ENCODE results near the gene ZNF502. TPM values are rescaled to one million over a fixed set of nuclear protein-coding genes. Genes with fewer than 3 reads are reported as not detected.
A peak's percentile ranks its signal among the peaks of the same experiment; 100 is the strongest.
"Not testable (repeated sequence)": the region's sequence is repeated elsewhere in the genome, so short reads cannot be mapped to it uniquely, and the experiment has no call there.

Gene ZNF502
- total RNA-seq, result 1 to 10 TPM; 2.8 to 7.4 (median 4.6) TPM

DNA sequence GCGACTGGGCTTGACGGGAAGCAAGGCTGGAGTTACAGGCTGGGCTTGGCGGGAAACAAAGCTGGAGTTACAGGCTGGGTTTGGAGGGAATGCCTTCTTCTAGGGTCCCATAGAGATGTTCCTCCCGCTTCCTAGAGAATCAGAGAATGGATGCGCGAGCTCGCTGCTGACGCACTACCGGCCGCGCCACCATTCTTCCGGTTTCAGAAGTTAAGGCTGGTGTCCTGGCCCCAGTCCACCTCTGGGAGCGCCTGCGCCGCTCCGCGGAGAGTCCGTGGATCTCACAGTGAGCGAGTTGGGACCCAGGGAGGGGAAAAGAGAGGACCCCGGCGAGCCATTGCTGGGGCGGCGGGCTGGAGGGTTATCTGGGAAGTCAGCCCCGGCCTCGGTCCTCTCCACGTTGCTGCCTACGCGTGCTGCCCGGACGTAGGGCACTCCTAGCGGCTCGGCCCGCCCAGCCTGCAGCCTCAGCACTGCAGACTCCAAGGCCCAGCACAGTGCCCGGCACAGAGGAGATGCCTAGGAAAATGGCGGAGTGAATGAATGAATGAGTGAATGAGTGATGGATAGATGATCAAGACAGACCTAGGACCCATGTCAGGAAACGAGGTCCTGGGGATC is at the start of gene ZNF502:
Gene ZNF502, plus strand, starts transcription at position 206 of the 621 bp plus-strand sequence. CDS start 7,602 bp downstream, outside the sequence.
- intact Hi-C loops (cut with DNase I; ENCODE audit: low total_unique reads), result no loop called here

DNA sequence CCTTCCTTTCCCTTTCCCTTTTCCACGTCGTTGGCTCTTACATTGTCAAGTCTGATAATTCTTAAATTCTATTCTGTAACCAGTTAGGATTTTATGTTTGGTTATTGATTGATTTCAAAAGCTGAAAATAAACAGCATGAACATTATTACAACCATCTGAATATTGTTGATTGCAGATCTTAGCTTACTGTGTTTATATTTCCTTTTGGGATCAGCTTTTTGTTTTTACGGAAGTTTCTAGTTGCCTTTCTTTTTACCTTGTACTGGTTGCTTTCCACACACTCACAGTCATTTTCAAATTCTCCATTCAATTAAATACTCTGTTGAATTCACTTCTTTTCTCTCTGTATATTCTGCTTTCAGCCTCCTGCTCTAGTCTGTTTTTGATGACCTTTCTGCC is 47.3 kb upstream of the ZNF502 start:
- no peak for TF ChIP-seq POLR2A (IDR thresholded peaks at IDR 0.05)
- TF ChIP-seq, protein P1, sequence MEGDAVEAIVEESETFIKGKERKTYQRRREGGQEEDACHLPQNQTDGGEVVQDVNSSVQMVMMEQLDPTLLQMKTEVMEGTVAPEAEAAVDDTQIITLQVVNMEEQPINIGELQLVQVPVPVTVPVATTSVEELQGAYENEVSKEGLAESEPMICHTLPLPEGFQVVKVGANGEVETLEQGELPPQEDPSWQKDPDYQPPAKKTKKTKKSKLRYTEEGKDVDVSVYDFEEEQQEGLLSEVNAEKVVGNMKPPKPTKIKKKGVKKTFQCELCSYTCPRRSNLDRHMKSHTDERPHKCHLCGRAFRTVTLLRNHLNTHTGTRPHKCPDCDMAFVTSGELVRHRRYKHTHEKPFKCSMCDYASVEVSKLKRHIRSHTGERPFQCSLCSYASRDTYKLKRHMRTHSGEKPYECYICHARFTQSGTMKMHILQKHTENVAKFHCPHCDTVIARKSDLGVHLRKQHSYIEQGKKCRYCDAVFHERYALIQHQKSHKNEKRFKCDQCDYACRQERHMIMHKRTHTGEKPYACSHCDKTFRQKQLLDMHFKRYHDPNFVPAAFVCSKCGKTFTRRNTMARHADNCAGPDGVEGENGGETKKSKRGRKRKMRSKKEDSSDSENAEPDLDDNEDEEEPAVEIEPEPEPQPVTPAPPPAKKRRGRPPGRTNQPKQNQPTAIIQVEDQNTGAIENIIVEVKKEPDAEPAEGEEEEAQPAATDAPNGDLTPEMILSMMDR (IDR thresholded peaks at IDR 0.05), result no peak
- H3K4me3 ChIP-seq (ENCODE audit: low read depth, poor library complexity, severe bottlenecking), result no peak overlapping the region
- intact Hi-C loops (cut with DNase I; ENCODE audit: low total_unique reads), result no loop called here
- whole genome bisulfite sequencing, 2 donors, result 92 to 96% methylated on average over 3 of the region's 3 CpGs
- no peak for DNase-seq (ENCODE audit: low spot score in 2 of 2)

More for the DNA sequence above, at the start of gene ZNF502:
- 1 to 3% methylated on average over 32 of the region's 36 CpGs for WGBS, 2 donors
- peak within 1 kb of the TSS; percentile 74 for H3K4me3 ChIP-seq (ENCODE audit: low read depth, poor library complexity, severe bottlenecking)
- peak; percentile 80 to 96 for DNase-seq (ENCODE audit: low spot score in 2 of 2)
- TF ChIP-seq, protein P1 (IDR thresholded peaks at IDR 0.05), result no peak
- TF ChIP-seq POLR2A (IDR thresholded peaks at IDR 0.05), result no peak

DNA sequence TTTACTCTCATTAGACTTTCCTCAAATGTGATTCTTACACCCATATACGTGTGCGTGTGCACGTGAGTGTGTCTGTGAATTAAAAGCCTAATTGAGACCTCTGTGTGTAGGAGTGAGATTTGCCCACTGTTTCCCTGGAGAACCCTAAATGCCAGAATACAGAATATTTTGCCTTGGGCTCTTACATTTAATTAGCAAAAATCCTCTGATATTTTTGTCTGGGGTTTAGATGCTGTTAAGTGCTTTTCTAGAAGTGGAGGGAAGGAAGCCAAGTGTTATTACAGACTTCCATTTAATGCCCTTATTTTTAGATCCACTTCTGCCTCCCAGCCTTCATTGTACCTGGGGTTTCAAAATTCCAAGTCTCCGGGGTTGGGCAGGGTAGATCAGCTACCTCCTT is 46.1 kb upstream of the ZNF502 start:
- WGBS, 2 donors, result 86 to 90% methylated on average over 4 of the region's 4 CpGs
- no peak for TF ChIP-seq POLR2A (IDR thresholded peaks at IDR 0.05)
- TF ChIP-seq, protein P1 (IDR thresholded peaks at IDR 0.05), result no peak
- intact Hi-C loops (cut with DNase I; ENCODE audit: low total_unique reads), result no loop called here
- no peak for DNase-seq (ENCODE audit: low spot score in 2 of 2)
- no peak overlapping the region for H3K4me3 ChIP-seq (ENCODE audit: low read depth, poor library complexity, severe bottlenecking)

DNA sequence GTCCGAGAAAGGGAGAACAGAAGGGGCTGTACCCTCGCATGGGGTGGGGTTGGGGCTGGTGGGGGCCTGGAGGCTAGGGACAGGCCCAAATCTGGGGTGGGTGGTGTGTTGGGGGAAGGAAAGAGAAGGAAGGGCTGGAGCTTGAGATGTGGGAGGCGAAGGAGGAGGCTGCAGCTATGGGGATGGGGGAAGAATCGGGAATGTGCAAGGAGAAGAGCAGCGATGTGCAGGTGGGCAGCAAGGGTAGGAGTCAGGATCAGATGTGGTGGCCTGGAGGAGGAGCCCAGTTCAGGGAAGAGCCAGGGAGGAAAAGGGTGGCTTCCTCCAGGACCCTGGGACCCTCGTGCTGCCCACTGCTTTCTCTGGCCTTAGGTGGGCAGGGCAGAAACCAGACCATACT is 42.7 kb upstream of the ZNF502 start:
- intact Hi-C loops (cut with DNase I; ENCODE audit: low total_unique reads), result no loop called here
- TF ChIP-seq POLR2A (IDR thresholded peaks at IDR 0.05), result no peak
- TF ChIP-seq, protein P1 (IDR thresholded peaks at IDR 0.05), result no peak
- WGBS, 2 donors, result 85 to 91% methylated on average over 6 of the region's 6 CpGs
- no peak overlapping the region for H3K4me3 ChIP-seq (ENCODE audit: low read depth, poor library complexity, severe bottlenecking)
- DNase-seq (ENCODE audit: low spot score in 2 of 2), result no peak

DNA sequence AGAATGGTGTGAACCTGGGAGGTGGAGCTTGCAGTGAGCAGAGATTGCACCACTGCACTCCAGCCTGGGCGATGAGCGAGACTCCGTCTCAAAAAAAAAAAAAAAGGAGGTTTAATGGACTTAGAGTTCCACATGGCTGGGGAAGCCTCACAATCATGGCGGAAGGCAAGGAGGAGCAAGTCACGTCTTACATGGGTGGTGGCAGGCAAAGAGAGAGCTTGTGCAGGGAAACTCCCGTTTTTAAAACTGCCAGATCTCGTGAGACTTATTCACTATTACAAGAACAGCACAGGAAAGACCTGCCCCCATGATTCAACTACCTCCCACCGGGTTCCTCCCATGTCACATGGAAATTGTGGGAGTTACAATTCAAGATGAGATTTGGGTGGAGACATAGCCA is 39.0 kb upstream of the ZNF502 start:
- DNase-seq (ENCODE audit: low spot score in 2 of 2); intact Hi-C loops (cut with DNase I; ENCODE audit: low total_unique reads); H3K4me3 ChIP-seq (ENCODE audit: low read depth, poor library complexity, severe bottlenecking): not testable (repeated sequence)
- WGBS, 2 donors, result 88 to 95% methylated on average over 8 of the region's 8 CpGs

DNA sequence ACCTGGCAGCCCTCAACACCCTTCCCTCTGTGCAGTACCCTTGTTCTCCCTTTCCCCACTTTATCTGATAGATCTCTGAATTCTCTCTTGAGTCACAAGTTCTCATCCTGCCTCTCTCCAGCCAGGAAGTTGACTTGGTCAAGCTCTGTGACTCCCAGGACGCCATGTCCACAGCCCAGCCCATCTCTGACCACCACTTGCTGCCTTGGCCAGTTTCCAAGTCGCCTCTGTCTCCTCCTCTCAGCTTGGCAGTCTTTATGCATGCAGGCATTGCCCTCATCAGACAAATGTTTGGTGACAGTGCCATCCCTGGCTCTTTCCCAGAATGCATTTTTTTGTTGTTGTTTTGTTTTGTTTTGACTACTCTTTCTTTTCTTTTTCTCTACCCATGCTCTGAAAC is 38.2 kb upstream of the ZNF502 start:
- H3K4me3 ChIP-seq (ENCODE audit: low read depth, poor library complexity, severe bottlenecking), result no peak overlapping the region
- no peak for DNase-seq (ENCODE audit: low spot score in 2 of 2)
- intact Hi-C loops (cut with DNase I; ENCODE audit: low total_unique reads), result no loop called here
- WGBS, 2 donors, result 55 to 71% methylated on average over 2 of the region's 2 CpGs
- no peak for TF ChIP-seq POLR2A (IDR thresholded peaks at IDR 0.05)
- TF ChIP-seq, protein P1 (IDR thresholded peaks at IDR 0.05), result no peak

Data from lower leg skin (tissue), 4 donors.